Measurements from ENCODE around the gene SMG9. TPM values are rescaled to one million over a fixed set of nuclear protein-coding genes. Genes with fewer than 3 reads are reported as not detected.
"Not testable (repeated sequence)": the region's sequence is repeated elsewhere in the genome, so short reads cannot be mapped to it uniquely, and the experiment has no call there.

The SMG9 gene
- total RNA-seq, 2 experiments from 2014 or later = 34.7 to 38.2 TPM

- H3K4me1 ChIP-seq (ENCODE audit: insufficient read depth, low read length) = no peaks in the 10 kb centered on the region
- H3K36me3 Mint-ChIP-seq (ENCODE audit: low read depth) = no peaks in the 10 kb centered on the region
- ChIA-PET POLR2A (interaction anchor here (0.6 kb wide), 1 partner anchor 243 kb away, joined by 3 read pairs; no protein-coding TSS in a partner anchor), CTCF (no interaction called here)
- H3K27ac Mint-ChIP-seq = no peak overlapping the region
- no peaks in the 10 kb centered on the region for H3K36me3 ChIP-seq (ENCODE audit: insufficient read depth, low read length)
- no peak overlapping the region for H3K27ac ChIP-seq (ENCODE audit: low read depth in 1 of 2, low read length in 2 of 2)
- DNase-seq (no peak), ATAC-seq (ENCODE audit: poor library complexity) (no peak)
- H3K4me3 ChIP-seq (ENCODE audit: low read length) = no peak overlapping the region
- intact Hi-C loops (cut with DNase I, micrococcal nuclease) = no loop called here
- H3K27me3 ChIP-seq (ENCODE audit: control insufficient read depth in 1 of 2, insufficient read depth in 2 of 2, low read length in 2 of 2) = no peaks in the 10 kb centered on the region
- no peak overlapping the region for H3K4me3 Mint-ChIP-seq
- H3K9me3 ChIP-seq (ENCODE audit: control insufficient read depth in 1 of 2, insufficient read depth in 1 of 2, low read length in 2 of 2) = no peaks in the 10 kb centered on the region
- no peaks in the 10 kb centered on the region for H3K4me1 Mint-ChIP-seq (ENCODE audit: low read depth)
- H3K27me3 Mint-ChIP-seq = no peaks in the 10 kb centered on the region
- no peaks in the 10 kb centered on the region for H3K9me3 Mint-ChIP-seq
- no peak for TF ChIP-seq CTCF (IDR thresholded peaks at IDR 0.05)
Measured at GRCh38 chr19:43684326-43684725, 70.4 kb downstream of the SMG9 start.

- no peak overlapping the region for H3K27ac ChIP-seq (ENCODE audit: low read depth in 1 of 2, low read length in 2 of 2)
- intact Hi-C loops (cut with DNase I, micrococcal nuclease) = no loop called here
- DNase-seq = no peak
- no peaks in the 10 kb centered on the region for H3K27me3 ChIP-seq (ENCODE audit: control insufficient read depth in 1 of 2, insufficient read depth in 2 of 2, low read length in 2 of 2)
- TF ChIP-seq CTCF (IDR thresholded peaks at IDR 0.05) = no peak
- no peaks in the 10 kb centered on the region for H3K36me3 ChIP-seq (ENCODE audit: insufficient read depth, low read length)
- Mint-ChIP-seq H3K4me3 (no peak overlapping the region), H3K9me3 (no peaks in the 10 kb centered on the region), H3K27ac (no peak overlapping the region), H3K36me3 (ENCODE audit: low read depth) (no peaks in the 10 kb centered on the region), H3K27me3 (no peaks in the 10 kb centered on the region), H3K4me1 (ENCODE audit: low read depth) (no peaks in the 10 kb centered on the region)
- no peaks in the 10 kb centered on the region for H3K4me1 ChIP-seq (ENCODE audit: insufficient read depth, low read length)
- H3K4me3 ChIP-seq (ENCODE audit: low read length) = no peak overlapping the region
- no peak for ATAC-seq (ENCODE audit: poor library complexity)
- CTCF ChIA-PET = no interaction called here
- POLR2A ChIA-PET = no interaction called here
- H3K9me3 ChIP-seq (ENCODE audit: control insufficient read depth in 1 of 2, insufficient read depth in 1 of 2, low read length in 2 of 2) = no peaks in the 10 kb centered on the region
Measured at GRCh38 chr19:43683905-43684304, 70.9 kb downstream of the SMG9 start.

GRCh38 chr19:43682824-43683661 lies 71.7 kb downstream of the SMG9 start:
- DNase-seq = no peak
- intact Hi-C loops (cut with DNase I, micrococcal nuclease) = no loop called here
- TF ChIP-seq CTCF (IDR thresholded peaks at IDR 0.05) = no peak
- H3K4me1 Mint-ChIP-seq (ENCODE audit: low read depth) = no peaks in the 10 kb centered on the region
- no peak for ATAC-seq (ENCODE audit: poor library complexity)
- no peak overlapping the region for H3K4me3 Mint-ChIP-seq
- no peaks in the 10 kb centered on the region for H3K27me3 Mint-ChIP-seq
- Histone ChIP-seq H3K9me3 (ENCODE audit: control insufficient read depth in 1 of 2, insufficient read depth in 1 of 2, low read length in 2 of 2) (no peaks in the 10 kb centered on the region), H3K4me1 (ENCODE audit: insufficient read depth, low read length) (no peaks in the 10 kb centered on the region), H3K4me3 (ENCODE audit: low read length) (no peak overlapping the region), H3K36me3 (ENCODE audit: insufficient read depth, low read length) (no peaks in the 10 kb centered on the region), H3K27me3 (ENCODE audit: control insufficient read depth in 1 of 2, insufficient read depth in 2 of 2, low read length in 2 of 2) (no peaks in the 10 kb centered on the region), H3K27ac (ENCODE audit: low read depth in 1 of 2, low read length in 2 of 2) (no peak overlapping the region)
- POLR2A ChIA-PET = no interaction called here
- CTCF ChIA-PET = no interaction called here
- no peaks in the 10 kb centered on the region for H3K36me3 Mint-ChIP-seq (ENCODE audit: low read depth)
- no peaks in the 10 kb centered on the region for H3K9me3 Mint-ChIP-seq
- H3K27ac Mint-ChIP-seq = no peak overlapping the region

- POLR2A ChIA-PET = not testable (repeated sequence)
Measured at GRCh38 chr19:43682269-43682668, 72.5 kb downstream of the SMG9 start.

More at GRCh38 chr19:43682269-43682668, 72.5 kb downstream of the SMG9 start:
- H3K9me3 ChIP-seq (ENCODE audit: control insufficient read depth in 1 of 2, insufficient read depth in 1 of 2, low read length in 2 of 2); H3K4me3 ChIP-seq (ENCODE audit: low read length); H3K9me3 Mint-ChIP-seq; H3K27ac ChIP-seq (ENCODE audit: low read depth in 1 of 2, low read length in 2 of 2); H3K4me1 ChIP-seq (ENCODE audit: insufficient read depth, low read length); H3K27me3 ChIP-seq (ENCODE audit: control insufficient read depth in 1 of 2, insufficient read depth in 2 of 2, low read length in 2 of 2); DNase-seq; intact Hi-C loops (cut with DNase I, micrococcal nuclease); H3K4me3 Mint-ChIP-seq; H3K36me3 ChIP-seq (ENCODE audit: insufficient read depth, low read length); H3K27me3 Mint-ChIP-seq; CTCF ChIA-PET; H3K4me1 Mint-ChIP-seq (ENCODE audit: low read depth); H3K27ac Mint-ChIP-seq; H3K36me3 Mint-ChIP-seq (ENCODE audit: low read depth); ATAC-seq (ENCODE audit: poor library complexity): not testable (repeated sequence)

All from CD4-positive, alpha-beta T cell (primary cell).